Measurements from ENCODE around the gene ITPR2.
"Not testable (repeated sequence)": the region's sequence is repeated elsewhere in the genome, so short reads cannot be mapped to it uniquely, and the experiment has no call there.

The ITPR2 gene

GRCh38 chr12:26786865-26787514 is 46.0 kb downstream of the ITPR2 start:
- no peak for TF ChIP-seq CTCF (IDR thresholded peaks at IDR 0.05; ENCODE audit: low read depth, low read length)
- peak; percentile 38 for DNase-seq (ENCODE audit: extremely low read depth, low read depth)

GRCh38 chr12:26786491-26786864 is 46.5 kb downstream of the ITPR2 start:
- no peak for TF ChIP-seq CTCF (IDR thresholded peaks at IDR 0.05; ENCODE audit: low read depth, low read length)
- DNase-seq (ENCODE audit: extremely low read depth, low read depth): no peak

- not testable (repeated sequence) for DNase-seq (ENCODE audit: extremely low read depth, low read depth)
These were observed 49.1 kb downstream of the ITPR2 start for GRCh38 chr12:26783816-26784379.

- TF ChIP-seq CTCF (IDR thresholded peaks at IDR 0.05; ENCODE audit: low read depth, low read length): no peak
- DNase-seq (ENCODE audit: extremely low read depth, low read depth): no peak
These were observed 49.9 kb downstream of the ITPR2 start for GRCh38 chr12:26783131-26783526.

- no peak for TF ChIP-seq CTCF (IDR thresholded peaks at IDR 0.05; ENCODE audit: low read depth, low read length)
- DNase-seq (ENCODE audit: extremely low read depth, low read depth): no peak
These were observed 50.4 kb downstream of the ITPR2 start for GRCh38 chr12:26782372-26783130.

- not testable (repeated sequence) for DNase-seq (ENCODE audit: extremely low read depth, low read depth)
These were observed 52.3 kb downstream of the ITPR2 start for GRCh38 chr12:26780656-26781055.

- not testable (repeated sequence) for DNase-seq (ENCODE audit: extremely low read depth, low read depth)
These were observed 54.7 kb downstream of the ITPR2 start for GRCh38 chr12:26778173-26778775.

GRCh38 chr12:26777236-26777635 is 55.8 kb downstream of the ITPR2 start:
- no peak for TF ChIP-seq CTCF (IDR thresholded peaks at IDR 0.05; ENCODE audit: low read depth, low read length)
- DNase-seq (ENCODE audit: extremely low read depth, low read depth): no peak

- DNase-seq (ENCODE audit: extremely low read depth, low read depth): not testable (repeated sequence)
These were observed 57.0 kb downstream of the ITPR2 start for GRCh38 chr12:26775991-26776390.
